HTR-8/SVneo (cell line): ENCODE data around the gene AP5S1.

ENCODE experiments used
- DNase-seq: peaks from one replicate; pipeline ENCODE4 v3.0.0; 2011; ENCODE audit warnings: low spot score, mixed read lengths; ENCODE audit not compliant: insufficient read length
- FAIRE-seq: peaks from 2 replicates; lab custom pipeline; 2011; peaks lifted over from hg19 to GRCh38; lab: Jason Lieb, UNC

Gene AP5S1

DNA sequence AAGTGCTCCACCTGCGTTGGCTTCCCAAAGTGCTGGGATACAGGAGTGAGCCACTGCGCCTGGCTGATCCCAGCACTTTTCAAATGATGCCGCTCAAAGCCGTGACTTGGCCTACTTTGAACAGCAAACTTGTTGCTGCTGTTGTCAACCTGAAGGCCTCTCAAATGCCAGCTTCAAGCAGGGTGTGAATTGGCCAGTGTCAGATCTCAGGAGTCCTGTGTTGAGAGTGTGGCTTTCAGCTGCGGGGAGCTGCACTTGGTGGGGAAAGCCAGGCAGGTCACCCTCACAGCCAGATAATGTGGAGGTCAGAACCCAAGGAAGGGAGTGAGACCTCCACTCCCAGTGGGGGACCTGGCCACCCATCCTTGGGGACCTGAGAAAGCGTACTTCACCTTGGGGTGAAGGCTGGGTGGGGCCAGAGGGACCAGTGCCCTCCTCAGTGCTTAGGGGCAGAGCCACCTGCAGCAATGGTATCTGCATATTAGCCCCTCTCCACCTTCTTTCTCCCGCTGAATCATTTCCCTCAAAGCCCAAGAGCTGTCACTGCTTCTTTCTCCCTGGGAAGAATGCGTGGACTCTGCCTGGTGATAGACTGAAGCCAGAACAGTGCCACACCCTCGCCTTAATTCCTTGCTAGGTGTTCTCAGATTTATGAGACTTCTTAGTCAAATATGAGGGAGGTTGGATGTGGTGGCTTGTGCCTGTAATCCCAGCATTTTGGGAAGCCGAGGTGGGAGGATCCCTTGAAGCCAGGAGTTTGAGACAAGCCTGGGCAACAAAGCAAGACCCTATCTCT lies 49.7 kb downstream of the AP5S1 start:
- no peak for FAIRE-seq

DNA sequence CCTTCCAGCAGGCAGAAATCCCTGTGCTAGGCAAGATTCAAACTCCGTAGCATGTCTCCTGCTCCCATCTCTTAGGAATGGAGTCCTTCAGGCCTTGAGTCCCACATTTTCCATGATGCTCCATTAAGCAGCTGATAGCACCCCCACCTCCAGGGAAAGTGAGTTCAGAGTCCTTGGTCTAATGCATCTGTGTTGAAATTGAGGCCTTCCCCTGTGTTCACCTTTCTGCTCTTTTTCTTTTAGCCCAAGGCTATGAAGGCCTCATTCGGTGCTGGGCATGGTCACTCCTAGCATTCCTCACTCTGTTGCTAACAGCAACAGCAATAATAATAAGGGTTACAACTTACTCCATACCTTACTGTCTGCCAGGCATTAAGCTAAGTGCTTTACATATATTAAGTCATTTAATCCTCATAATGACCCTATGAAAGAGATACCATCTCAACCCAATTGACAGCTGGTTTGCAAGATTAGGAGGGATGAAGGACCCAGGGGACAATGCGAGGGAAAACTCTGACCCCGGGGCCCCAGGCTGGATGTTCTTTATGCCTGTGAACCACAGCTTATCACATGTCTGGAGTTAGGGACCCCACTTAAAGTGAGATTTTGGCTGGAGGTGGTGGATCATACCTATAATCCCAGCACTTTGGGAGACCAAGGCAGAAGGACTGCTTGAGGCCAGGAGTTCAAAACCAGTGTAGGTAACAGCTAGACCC lies 51.4 kb downstream of the AP5S1 start:
- no peak for FAIRE-seq
- no peak for DNase-seq

More for the DNA sequence above, 49.7 kb downstream of the AP5S1 start:
- DNase-seq: no peak

DNA sequence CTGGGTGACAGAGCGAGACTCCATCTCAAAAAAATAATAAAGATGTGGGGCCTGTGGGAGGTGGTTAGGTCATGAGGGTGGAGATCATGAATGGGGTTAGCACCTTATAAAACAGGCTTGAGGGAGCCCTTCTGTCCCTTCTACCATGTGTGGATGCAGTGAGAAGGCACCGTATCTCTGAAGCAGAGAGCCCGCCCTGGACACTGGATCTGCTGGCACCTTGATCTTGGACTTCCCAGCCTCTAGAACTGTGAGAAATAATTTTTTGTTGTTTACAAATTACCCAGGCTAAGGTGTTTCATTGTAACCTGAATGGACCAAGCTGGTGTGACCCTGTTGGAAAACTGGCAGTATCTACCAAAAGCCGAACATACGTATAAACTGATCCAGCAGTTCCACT lies 53.2 kb downstream of the AP5S1 start:
- DNase-seq (no peak), FAIRE-seq (no peak)

DNA sequence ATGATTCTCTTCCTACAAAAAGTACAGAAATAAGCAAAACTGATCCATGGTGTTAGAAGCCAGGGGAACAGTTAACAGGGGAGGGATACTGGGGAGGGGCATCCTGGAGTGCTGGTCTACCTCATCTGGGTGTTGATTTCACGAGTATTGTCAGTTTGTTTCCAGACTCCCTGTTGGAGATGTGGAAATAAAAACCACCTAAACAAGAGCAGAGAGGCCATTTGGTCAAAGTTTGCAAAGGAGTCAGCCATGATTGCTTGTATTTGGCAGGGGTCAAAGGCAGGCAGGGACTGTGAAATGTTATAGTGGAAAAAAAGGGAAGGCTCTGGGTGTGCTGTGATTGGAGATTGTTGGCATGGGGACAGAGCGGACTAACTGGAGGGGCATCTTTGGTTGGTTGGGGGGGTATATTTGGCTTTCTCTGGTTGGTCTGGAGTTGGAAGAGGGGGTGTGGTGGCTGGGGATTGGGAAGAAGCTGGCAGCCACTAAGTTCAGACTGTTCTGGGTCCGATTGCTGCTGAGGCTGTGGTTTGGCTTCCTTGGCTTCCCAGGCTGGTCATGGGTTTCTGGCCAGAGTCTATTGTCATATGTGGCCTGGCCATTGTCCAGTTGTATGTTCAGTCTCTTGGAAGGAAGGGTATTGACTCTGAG lies 54.0 kb downstream of the AP5S1 start:
- FAIRE-seq (no peak), DNase-seq (no peak)

DNA sequence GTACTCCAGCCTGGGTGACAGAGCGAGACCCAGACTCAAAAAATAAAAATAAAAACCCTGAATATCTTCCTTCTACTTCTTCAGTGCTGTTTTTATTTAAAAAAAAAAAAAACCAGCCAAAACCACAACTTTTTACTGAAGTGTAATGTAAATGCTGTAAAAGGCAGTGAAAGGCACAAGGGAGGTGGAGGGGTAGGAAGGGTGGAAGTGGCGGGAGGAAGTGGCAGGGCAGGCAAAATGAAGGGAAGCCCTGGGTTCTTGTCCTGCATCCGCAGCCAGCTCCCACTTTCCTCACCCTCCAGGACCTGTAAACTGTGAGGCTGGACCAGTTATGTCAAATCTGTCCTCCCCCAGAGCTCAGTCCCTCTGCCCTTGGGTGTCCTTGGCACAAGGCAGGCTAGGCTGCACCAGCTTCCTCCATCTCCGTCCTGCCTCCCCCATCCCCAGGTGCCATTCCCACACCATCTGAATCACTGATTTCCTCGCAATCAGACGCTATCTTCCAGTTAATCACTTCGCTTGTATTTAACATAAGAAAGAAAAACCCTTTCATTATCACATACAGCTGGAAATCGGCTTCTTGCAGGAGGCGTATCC lies 55.1 kb downstream of the AP5S1 start:
- no peak for DNase-seq

DNA sequence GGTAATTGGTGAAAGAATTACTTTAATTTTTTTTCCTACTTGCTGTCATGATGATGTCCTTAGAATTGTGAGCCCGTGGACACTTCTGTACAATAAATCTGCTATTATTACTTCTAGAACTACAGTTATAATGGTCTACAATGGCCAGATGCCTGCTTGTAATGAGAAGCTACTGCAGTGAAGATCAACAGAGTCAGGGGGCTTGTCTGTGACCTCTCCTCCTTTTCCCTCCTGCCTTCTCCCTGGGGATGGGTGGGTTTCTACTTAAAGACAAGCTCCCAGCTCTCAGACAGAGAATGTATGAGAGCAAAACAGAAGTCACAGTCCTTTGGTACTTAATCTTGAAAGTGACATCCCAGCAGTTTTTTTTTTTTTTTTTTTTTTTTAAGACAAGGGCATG lies 55.7 kb downstream of the AP5S1 start:
- DNase-seq (no peak), FAIRE-seq (no peak)

More for the DNA sequence above, 55.1 kb downstream of the AP5S1 start:
- FAIRE-seq: no peak

DNA sequence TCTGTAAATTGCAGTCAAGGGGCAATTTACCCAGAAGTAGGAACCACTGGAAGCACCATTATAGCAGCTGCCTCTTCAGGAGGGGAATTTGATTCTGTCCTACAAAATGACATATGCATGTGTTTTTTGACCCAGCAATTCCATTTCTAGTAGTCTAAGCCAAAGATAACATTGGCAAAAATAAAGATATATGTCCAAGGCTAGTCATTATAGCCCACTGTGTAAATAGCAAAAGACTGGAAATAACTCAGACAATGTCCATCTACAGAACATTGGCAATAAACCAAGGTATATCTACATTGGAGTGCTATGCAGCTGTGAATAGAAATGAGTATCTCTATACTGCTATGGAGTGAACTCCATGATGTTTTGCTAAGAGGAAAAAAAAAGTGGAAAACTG lies 56.3 kb downstream of the AP5S1 start:
- no peak for FAIRE-seq
- DNase-seq: no peak
